NCI-H2107 (cell line): ENCODE measurements around the gene FHL5.
"Not testable (repeated sequence)": the region's sequence is repeated elsewhere in the genome, so short reads cannot be mapped to it uniquely, and the experiment has no call there.

Experiments
- DNase-seq: peaks from one replicate; lab custom pipeline; 2025; lab: John Stamatoyannopoulos, UW

The FHL5 gene

DNA sequence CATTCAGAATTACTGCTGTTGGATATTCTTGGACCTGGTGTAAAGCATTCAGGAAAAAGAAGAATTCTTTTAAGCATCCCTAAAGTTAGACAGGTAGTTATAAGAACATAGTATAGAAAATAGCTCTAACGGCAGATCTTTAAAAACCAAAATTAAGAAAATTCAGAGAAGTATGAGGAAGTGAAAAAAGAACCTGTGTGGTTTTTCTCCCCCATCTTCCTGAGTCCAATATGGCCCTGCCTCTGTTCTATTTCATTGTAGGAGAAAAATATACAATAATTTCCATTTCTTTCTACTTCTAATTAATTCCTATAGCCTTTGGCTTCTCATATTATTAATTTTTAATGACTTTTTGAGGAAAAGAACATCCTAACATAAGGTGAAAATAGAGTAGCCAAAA lies 47.1 kb downstream of the FHL5 start:
- no peak for DNase-seq

DNA sequence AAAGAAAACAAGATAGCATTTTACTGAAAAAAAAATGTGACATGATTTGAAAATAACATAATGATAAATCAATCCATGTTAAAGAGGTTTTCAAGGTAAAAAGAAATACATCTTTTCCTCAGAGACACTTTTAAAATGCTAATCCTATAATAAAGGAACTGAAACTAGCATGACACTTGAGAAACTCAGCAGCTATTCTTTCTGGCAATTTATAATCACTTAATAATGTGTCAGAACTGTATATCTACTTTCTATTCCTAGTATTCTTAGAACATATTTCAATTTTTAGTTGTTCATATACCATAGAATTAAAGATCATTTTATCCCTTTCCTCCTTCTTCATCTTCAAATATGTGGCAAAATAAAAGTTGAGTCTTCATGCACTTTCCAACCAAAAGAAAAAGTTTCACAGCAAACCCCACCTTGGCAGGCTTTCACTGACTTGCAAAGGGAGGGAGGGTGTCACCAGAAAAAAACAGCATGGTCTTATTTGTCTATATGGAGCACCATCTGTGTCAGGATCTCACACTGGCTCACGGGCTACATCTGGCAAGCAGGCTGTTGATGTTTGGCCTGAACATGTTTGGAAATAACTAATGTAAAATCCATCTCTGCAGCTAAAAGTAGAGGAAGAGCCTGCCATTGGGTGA lies 48.5 kb downstream of the FHL5 start:
- DNase-seq, result no peak

DNA sequence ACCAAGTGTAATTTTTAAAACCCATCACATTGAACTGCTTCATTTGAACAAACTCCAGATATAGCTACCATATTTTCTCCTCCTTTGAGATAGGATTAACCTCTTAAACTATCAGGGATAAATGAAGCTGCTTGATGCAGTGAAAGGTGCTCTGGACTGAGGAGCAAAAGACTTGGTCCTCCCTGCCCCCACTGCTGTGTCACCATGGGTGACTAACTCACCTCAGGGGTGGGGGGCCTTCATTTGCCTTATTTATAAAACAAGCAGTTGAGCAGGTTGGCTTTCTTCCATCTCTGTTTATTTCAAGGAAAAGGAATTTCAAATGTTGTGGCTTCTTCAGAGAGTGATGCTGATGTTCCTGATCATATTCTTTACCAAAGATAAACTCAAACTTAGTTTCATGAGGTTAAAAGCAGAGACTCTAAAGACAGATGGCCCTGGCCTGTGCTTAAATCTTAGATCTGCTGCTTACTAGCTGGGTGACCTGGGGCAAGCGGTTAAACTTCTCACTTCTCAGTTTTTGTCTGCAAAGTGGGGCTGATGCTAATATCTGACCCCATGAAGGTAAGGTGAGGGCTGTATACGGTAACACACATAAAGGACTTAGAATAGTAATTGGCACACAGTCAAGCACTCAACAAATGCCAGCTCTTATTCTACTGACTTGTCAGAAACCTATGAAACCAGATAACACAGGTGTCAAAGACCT lies 50.5 kb downstream of the FHL5 start:
- DNase-seq, result peak; percentile 4

DNA sequence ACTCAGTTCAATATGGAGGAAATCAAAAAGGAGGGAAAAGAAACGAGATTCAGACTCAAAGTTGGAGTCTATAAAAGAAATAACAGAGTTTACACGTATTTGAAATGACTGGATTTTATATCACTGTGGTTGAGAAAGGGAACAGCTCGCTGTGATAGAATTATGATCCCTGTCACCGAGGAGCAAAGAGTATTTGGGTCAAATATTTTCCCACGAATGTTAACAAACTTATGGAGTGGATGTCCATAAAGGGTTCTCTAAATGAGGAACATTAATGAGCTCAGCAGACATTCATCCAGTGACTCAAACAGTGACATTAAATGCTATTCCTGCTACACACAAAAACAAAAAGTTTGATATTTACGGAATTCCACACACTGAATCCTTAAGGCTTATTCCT lies 57.9 kb downstream of the FHL5 start:
- no peak for DNase-seq

DNA sequence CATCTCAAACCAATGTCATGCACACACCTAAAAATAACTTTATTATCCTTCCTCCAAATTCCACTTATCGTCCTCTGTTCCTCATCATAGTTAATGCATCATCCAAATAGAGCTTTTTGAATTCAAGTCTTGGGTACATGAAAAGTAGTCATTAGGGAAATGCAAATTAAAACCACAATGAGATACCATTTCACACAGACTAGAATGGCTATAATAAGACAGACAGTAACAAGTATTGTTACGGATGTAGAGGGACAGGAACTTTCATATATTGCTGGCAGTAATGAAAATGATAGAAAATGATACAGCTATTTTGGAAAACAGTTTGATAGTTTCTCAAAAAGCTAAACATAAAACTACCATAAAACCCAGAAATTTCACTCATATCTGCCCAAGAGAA lies 59.1 kb downstream of the FHL5 start:
- DNase-seq, result no peak

DNA sequence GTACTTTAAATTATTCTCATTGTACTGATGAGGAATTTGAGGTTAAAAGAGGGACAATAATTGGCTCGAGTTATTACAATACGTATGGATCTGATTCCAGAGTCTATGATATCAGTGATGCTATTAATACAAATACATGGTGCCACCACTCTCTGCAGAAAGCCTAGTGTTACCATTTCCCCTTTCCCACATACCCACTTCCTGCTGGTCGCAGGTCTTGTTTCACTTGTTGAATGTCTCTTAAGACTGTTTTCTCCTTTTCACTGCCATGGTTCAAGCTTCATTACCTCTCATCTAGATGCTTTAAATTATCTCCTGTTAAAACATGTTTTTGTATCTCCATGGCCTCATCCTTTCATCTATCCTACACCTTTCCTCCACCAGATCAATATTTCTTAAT lies 62.0 kb downstream of the FHL5 start:
- DNase-seq, result no peak

DNA sequence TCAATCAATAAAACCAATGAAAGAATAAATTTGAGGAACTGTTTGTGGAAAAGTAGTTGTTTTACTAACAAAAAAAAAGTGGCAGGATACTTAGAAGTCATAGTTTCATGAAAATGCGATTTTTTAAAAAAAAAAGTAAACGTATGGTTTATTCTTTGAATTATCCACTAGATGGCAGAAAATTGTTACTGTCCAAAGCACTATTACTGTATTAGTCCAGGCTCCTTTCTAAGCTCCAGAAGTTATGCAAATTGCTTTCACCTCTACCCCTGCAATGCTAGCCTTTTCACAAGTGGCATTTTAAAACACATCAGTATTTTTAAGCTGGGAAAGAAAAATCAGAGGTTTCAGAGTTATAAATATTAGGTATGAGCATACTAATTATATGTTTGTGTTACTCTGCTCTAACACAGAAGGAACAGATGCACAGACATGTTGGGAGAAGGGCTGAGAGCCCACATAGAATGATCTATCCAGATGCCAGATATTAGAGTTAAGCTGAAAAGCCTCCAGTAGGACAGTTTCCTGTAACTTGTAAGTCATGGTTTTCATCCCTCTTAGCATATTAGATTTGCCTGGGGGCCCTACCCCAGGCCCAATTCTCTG lies 63.9 kb downstream of the FHL5 start:
- DNase-seq, result peak; percentile 10

DNA sequence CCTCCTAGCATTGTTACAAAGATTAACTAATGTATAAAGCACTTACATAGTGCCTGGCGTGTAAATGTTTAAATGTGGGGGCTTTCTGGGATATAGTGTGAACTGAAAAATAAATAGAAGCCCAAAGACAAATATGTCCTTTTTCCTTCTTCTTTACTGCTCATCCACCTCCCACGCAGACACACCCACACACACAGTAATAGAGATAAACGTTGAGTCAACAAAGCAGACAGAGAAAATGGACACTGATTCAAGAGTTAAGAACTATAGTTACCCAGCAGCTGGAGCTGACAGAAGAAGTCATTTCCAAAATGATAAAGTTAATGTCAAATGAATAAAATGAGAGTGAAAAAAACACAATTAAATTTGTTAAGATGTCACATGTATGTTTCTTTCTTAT lies 68.3 kb downstream of the FHL5 start:
- DNase-seq, result no peak

DNA sequence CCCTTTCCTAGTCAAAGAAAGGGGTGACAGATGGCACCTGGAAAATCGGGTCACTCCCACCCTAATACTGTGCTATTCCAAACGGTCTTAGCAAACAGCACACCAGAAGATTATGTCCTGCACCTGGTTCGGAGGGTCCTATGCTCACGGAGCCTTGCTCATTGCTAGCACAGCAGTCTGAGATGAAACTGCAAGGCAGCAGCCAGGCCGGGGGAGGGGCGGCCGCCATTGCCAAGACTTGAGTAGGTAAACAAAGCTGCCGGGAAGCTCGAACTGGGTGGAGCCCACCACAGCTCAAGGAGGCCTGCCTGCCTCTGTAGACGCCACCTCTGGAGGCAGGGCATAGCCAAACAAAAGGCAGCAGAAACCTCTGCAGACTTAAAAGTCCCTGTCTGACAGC lies 75.1 kb downstream of the FHL5 start:
- not testable (repeated sequence) for DNase-seq

DNA sequence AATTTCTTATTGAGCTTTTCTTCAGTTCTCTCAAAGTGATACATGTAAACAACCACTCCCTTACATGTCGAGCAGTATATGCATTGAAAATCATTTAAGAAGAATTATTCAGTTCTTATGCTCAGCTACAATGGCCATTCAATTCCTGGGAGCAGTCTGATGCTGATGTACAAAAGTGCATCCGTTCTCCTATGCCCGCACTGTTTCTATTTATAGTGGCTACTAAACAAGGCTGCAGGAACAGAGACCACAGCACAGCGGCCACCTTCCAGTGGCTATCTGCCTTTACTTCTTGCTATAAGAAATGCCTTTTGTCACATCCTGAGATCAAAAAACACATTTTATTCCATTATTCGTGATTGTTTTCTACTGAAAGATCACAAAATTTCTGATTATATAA lies 82.2 kb downstream of the FHL5 start:
- no peak for DNase-seq

DNA sequence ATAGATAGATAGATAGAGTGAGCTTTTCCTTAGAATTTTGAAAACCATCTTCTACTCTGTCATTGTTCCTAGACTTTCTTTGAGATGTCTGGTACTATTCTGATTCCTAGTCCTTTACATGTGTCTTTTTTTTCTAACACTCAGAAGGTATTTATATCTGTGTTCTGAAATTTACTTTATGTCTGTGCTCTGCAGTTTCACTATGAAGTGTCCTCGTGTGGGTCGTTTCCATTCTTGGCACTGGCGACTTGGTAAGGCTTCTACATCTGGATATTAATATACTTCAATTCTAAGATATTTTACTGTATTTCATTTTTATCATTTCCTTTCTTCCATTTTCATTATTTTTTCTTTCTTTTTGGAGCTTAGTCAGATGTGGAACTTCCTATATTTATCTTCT lies 87.0 kb downstream of the FHL5 start:
- DNase-seq, result no peak

DNA sequence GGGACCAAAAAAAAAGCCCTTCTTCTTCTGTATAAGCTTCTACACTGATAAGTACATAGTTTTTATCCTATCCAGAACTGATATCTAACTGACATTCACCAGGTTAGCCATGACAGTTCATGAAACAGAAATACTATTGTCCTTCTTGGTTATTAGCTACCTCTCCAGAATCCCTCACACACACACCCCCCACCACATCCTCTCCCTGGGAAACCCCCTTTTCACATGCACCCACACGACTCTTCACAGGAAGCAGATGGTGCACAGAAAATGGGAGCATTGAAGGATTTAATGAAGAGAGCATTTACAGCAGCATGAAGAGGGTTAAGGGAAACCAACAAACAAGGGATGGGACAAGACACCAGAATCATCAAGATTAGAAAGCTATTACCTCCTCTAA lies 88.9 kb downstream of the FHL5 start:
- DNase-seq, result no peak

DNA sequence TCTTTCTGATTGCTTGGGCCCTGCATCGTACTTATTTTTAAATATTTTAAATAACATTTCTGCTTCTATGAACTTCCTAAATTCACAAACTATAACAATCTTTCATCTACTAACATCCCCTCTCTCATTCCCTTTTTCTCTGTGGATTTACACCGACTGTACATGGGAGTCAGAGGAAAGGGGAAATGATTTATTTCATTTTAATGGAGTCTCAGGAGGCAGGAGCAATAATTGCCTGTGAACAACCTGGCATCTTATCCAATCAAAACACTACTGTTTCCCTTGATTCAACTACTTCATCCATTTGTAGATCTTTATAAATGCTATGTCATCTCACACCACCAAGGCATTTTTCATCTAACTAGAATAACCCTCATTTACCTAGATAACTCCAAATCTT lies 89.6 kb downstream of the FHL5 start:
- DNase-seq, result no peak

DNA sequence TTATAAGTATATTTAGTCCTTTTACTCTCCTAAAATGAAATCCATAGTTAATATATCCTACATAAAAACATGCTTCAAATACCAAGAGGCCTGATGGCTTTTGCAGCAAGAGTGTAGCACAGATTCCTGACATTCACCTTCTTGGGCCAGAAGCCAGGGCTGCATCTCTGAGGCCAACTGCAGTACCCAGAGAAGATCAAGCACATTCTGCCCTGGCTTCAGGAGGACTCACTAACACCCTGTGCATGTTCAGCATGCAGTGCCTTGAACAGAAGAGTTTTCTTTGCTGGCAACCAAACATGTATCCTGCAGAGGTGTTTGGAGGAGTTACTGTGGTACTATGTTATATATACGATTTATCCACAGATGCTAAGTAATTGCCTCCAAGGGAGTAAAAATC lies 90.3 kb downstream of the FHL5 start:
- no peak for DNase-seq

DNA sequence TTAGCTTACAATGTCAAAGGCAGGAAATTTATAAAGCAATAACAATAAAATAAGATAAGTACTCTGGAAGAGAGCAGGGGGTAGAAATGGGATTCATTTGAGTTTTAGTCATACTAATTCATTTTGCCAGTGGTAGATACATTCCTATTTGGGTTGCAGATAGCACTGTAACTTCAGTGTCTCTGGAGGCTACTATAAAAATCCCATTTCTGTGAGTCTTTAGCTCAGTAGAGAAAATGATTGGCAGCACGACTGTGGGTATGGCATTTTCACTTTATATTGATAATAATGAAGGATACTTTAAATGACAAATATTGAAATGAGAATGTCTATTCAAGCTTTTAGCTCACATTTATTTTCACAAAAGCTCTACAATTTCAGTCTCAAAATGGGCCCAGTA lies 93.6 kb downstream of the FHL5 start:
- no peak for DNase-seq

DNA sequence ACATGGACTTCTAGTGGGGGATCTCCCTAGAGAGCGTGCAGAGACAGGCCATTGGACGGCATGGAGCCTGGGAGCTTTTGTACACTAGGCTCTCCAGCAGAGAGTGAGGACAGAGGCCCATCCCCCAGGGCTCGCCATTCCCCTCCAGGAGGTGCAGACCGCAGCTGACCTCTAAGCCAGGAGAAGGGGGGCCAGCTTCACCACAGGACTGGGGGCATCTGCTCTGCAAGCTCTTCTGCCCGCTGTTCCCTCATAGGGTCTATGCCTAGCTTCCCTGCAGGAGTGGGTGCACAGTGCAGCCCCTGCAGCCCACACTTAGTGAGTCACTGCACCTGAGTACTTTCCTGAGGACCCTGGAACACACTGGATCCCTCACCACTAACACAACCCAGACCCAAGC lies 94.4 kb downstream of the FHL5 start:
- DNase-seq, result no peak

DNA sequence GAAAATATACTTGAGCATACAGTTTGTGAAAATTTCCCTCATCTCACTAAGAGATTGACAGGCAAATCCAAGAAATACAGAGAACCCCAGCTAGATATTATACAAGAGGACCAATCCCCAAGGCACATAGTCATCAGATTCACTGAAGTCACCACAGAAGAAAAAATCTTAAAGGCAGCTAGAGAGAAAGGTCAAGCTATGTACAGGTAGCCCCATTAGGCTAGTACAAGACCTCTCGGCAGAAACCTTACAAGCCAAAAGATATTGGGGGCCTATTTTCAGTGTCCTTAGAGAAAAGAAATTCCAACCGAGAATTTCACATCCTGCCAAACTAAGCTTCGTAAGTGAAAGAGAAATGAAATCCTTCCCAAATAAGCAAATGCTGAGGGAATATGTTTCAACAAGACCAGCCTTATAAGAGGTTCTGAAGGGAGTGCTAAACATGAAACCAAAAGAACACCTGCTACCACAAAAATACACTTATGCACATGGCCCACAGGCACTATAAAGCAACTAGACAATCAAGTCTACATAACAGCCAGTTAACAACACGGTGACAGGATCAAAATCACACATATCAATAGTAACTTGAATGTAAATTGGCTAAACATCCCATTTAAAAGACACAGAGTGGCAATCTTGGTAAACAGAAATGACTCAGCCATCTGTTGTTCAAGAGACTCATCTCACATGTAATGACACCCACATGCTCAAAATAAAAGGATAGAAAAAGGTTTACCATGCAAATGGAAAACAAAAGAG lies 96.3 kb downstream of the FHL5 start:
- DNase-seq, result peak; percentile 50
